Measurements from ENCODE around the gene PTX3. TPM values are rescaled to one million over a fixed set of nuclear protein-coding genes. Genes with fewer than 3 reads are reported as not detected.

Gene PTX3
- total RNA-seq, 6 experiments from 2014 or later: 0.69 TPM; not detected in 5

DNA sequence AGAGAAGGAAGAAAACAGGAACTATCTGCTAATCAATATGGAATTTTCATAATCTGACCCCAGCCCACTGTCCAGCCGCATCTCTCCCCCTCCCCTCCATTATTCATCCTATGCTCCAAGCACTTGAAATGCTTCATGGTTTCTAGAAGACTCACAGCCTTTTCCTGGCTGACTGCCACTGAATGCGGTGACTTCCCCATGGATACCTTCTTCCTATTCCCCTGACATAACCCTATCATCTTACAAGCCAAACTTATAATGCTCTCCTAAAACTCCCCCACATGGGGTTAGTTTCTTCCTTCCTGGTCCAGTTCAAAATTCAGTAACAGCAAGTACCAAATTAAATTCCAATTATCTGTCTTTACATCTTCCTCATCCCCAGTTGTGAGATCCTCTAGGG lies 31.2 kb upstream of the PTX3 start:
- H3K27me3 ChIP-seq: no peaks in the 10 kb centered on the region
- intact Hi-C loops (cut with DNase I): no loop called here
- no peaks in the 10 kb centered on the region for H3K36me3 ChIP-seq
- no peak for TF ChIP-seq POLR2A (IDR thresholded peaks at IDR 0.05)
- TF ChIP-seq, protein P1, sequence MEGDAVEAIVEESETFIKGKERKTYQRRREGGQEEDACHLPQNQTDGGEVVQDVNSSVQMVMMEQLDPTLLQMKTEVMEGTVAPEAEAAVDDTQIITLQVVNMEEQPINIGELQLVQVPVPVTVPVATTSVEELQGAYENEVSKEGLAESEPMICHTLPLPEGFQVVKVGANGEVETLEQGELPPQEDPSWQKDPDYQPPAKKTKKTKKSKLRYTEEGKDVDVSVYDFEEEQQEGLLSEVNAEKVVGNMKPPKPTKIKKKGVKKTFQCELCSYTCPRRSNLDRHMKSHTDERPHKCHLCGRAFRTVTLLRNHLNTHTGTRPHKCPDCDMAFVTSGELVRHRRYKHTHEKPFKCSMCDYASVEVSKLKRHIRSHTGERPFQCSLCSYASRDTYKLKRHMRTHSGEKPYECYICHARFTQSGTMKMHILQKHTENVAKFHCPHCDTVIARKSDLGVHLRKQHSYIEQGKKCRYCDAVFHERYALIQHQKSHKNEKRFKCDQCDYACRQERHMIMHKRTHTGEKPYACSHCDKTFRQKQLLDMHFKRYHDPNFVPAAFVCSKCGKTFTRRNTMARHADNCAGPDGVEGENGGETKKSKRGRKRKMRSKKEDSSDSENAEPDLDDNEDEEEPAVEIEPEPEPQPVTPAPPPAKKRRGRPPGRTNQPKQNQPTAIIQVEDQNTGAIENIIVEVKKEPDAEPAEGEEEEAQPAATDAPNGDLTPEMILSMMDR (IDR thresholded peaks at IDR 0.05): no peak
- no peak overlapping the region for H3K4me3 ChIP-seq
- DNase-seq (no peak), ATAC-seq (no peak)
- no peaks in the 10 kb centered on the region for H3K4me1 ChIP-seq
- H3K27ac ChIP-seq: no peak overlapping the region
- H3K9me3 ChIP-seq: no peaks in the 10 kb centered on the region
- WGBS (ENCODE audit: insufficient coverage, low coverage, low lambda C conversion rate, missing lambda C conversion rate): 67% methylated on average over 2 of the region's 2 CpGs

DNA sequence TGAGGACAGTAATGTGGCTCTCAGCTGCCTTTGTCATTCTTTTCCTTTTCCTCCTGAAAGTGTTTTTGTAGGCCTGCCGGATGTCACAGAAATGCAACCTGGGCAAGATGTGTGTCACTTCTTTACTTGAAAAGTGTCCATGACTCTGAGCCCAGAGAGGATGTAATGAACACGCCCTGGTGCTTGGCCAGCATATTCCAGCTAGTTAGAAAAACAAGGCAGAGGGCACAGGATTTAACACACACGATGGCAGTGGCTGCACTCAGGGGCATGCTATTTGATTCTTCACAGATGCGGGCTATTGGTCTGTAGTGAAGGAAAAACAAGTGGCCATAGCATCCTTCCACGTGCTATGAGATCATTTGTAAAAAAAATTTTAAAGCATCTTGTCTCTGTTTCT lies 30.3 kb upstream of the PTX3 start:
- Histone ChIP-seq H3K4me3 (no peak overlapping the region), H3K27ac (no peak overlapping the region), H3K27me3 (no peaks in the 10 kb centered on the region), H3K4me1 (no peaks in the 10 kb centered on the region), H3K36me3 (no peaks in the 10 kb centered on the region), H3K9me3 (no peaks in the 10 kb centered on the region)
- intact Hi-C loops (cut with DNase I): no loop called here
- WGBS (ENCODE audit: insufficient coverage, low coverage, low lambda C conversion rate, missing lambda C conversion rate): 50% methylated on average over 5 of the region's 5 CpGs
- no peak for DNase-seq
- ATAC-seq: no peak
- no peak for TF ChIP-seq POLR2A (IDR thresholded peaks at IDR 0.05)
- TF ChIP-seq, protein P1 (IDR thresholded peaks at IDR 0.05): no peak

DNA sequence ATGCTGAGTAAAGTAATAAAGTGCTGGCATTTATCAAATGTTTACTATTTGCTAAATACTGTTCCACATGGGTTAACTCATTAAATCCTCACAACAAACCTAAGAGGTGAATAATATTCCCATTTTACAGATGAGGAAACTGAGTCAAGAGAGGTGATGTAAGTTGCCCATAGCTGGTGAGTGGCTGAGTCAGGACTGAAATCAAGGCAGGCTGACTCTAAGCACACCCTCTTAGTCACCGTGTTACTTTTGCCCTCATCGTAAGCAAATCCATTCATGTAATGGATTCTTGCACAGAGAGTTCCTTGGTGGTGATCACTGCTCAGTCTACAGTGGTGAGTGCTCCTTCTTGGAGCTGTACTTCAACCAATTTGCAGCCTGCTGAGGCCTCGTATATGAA lies 28.9 kb upstream of the PTX3 start:
- no peaks in the 10 kb centered on the region for H3K9me3 ChIP-seq
- H3K4me1 ChIP-seq: no peaks in the 10 kb centered on the region
- H3K27me3 ChIP-seq: no peaks in the 10 kb centered on the region
- ATAC-seq (no peak), DNase-seq (no peak)
- 54% methylated on average over 3 of the region's 3 CpGs for WGBS (ENCODE audit: insufficient coverage, low coverage, low lambda C conversion rate, missing lambda C conversion rate)
- H3K27ac ChIP-seq: no peak overlapping the region
- H3K4me3 ChIP-seq: no peak overlapping the region
- H3K36me3 ChIP-seq: no peaks in the 10 kb centered on the region
- intact Hi-C loops (cut with DNase I): no loop called here
- no peak for TF ChIP-seq POLR2A (IDR thresholded peaks at IDR 0.05)
- TF ChIP-seq, protein P1 (IDR thresholded peaks at IDR 0.05): no peak

DNA sequence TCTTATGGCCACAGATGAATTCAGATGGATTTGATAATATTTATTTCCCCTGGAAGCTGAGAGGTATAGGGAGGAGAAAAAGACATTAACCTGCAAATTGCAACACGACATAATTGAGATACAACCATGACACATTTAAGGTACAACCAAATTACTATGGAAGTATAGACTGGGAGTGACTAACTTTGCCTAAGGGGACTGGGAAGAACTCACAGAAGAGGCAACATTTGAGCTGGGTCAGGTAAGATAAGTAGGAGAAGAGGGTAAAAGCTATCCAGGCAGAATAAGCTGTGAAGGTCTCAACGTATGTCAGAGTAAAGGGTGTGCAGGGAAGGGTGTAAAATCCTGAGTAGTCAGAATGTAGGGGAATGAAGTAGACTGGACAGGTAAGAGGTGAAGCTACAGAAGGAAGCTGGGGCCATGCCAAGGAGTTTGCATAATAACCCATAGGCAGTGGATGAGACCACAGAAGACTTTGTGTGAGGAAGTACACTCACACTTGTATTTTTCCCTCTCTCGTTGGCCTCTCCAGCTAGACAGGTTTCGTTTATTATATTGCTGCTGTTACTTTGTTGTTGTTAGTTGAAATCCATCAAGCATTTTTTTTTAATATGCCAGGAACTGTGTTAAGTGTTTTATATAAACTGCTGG lies 28.0 kb upstream of the PTX3 start:
- H3K4me1 ChIP-seq: no peaks in the 10 kb centered on the region
- no peaks in the 10 kb centered on the region for H3K36me3 ChIP-seq
- DNase-seq (no peak), ATAC-seq (no peak)
- WGBS (ENCODE audit: insufficient coverage, low coverage, low lambda C conversion rate, missing lambda C conversion rate): 71% methylated on average over 4 of the region's 4 CpGs
- TF ChIP-seq, protein P1 (IDR thresholded peaks at IDR 0.05): no peak
- TF ChIP-seq POLR2A (IDR thresholded peaks at IDR 0.05): no peak
- intact Hi-C loops (cut with DNase I): no loop called here
- H3K9me3 ChIP-seq: no peaks in the 10 kb centered on the region
- H3K4me3 ChIP-seq: no peak overlapping the region
- no peak overlapping the region for H3K27ac ChIP-seq
- H3K27me3 ChIP-seq: no peaks in the 10 kb centered on the region

DNA sequence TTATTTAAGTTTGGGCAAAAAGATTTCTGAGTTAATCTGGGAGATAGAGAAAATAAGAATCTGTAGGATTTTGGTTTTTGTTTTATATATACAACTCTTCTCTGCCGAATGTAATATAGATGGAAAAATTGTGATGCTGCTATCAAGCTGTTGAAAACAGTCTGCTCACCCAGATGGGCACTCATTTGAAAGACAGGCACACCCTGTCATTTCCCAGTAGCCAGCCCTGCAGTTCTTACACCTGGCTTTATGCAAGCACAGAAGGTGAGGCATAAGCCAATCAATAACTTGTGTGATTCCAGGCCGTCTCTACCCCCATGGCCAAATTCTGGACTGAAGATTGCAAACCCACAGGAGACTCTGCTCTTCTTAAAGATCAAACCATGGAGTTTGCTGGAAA lies 27.1 kb upstream of the PTX3 start:
- ATAC-seq: no peak
- no peaks in the 10 kb centered on the region for H3K27me3 ChIP-seq
- no peaks in the 10 kb centered on the region for H3K4me1 ChIP-seq
- H3K36me3 ChIP-seq: no peaks in the 10 kb centered on the region
- H3K27ac ChIP-seq: no peak overlapping the region
- no peak for DNase-seq
- TF ChIP-seq, protein P1 (IDR thresholded peaks at IDR 0.05): no peak
- TF ChIP-seq POLR2A (IDR thresholded peaks at IDR 0.05): no peak
- no peaks in the 10 kb centered on the region for H3K9me3 ChIP-seq
- intact Hi-C loops (cut with DNase I): no loop called here
- WGBS (ENCODE audit: insufficient coverage, low coverage, low lambda C conversion rate, missing lambda C conversion rate): 92% methylated on average over 1 of the region's 2 CpGs
- no peak overlapping the region for H3K4me3 ChIP-seq
